H9 (cell line): Measurements from ENCODE around the gene IL10. TPM values are rescaled to one million over a fixed set of nuclear protein-coding genes. Genes with fewer than 3 reads are reported as not detected.

ENCODE experiments used
- DNase-seq: peaks from one replicate; pipeline ENCODE4 v3.0.0-alpha.2; 2017
- H2AFZ ChIP-seq: one replicate; pipeline ENCODE4 v1.6.1; 2013; ENCODE audit warnings: mild to moderate bottlenecking, low read length, control low read depth, moderate library complexity
- H2AK5ac ChIP-seq: 2 replicates; pipeline ENCODE4 v1.6.1; 2013; ENCODE audit warnings: low read length, control low read depth, mixed read lengths; ENCODE audit not compliant: insufficient read length
- H2BK120ac ChIP-seq: one replicate; pipeline ENCODE4 v1.6.1; 2013; ENCODE audit warnings: low read depth, mild to moderate bottlenecking, low read length, control low read depth, inconsistent platforms; ENCODE audit not compliant: poor library complexity, severe bottlenecking
- H2BK12ac ChIP-seq: 2 replicates; pipeline ENCODE4 v1.6.1; 2013; ENCODE audit warnings: low read length, control low read depth, mixed read lengths, low read depth; ENCODE audit not compliant: insufficient read length
- H2BK15ac ChIP-seq: 2 replicates; pipeline ENCODE4 v1.6.1; 2013; ENCODE audit warnings: low read depth, low read length, control low read depth
- H2BK20ac ChIP-seq: one replicate; pipeline ENCODE4 v1.6.1; 2013; ENCODE audit warnings: low read depth, mild to moderate bottlenecking, low read length, control low read depth, inconsistent platforms; ENCODE audit not compliant: poor library complexity, severe bottlenecking
- H2BK5ac ChIP-seq: 2 replicates; pipeline ENCODE4 v1.6.1; 2013; ENCODE audit warnings: low read length, control low read depth, mixed read lengths; ENCODE audit not compliant: insufficient read length
- H3K14ac ChIP-seq: 2 replicates; pipeline ENCODE4 v1.6.1; 2013; ENCODE audit warnings: low read length, control low read depth; ENCODE audit not compliant: insufficient read depth
- H3K18ac ChIP-seq: 2 replicates; pipeline ENCODE4 v1.6.1; 2013; ENCODE audit warnings: low read depth, mild to moderate bottlenecking, mixed read lengths, low read length, control low read depth; ENCODE audit not compliant: insufficient read length
- H3K23ac ChIP-seq: 2 replicates; pipeline ENCODE4 v1.6.1; 2013; ENCODE audit warnings: low read length, control low read depth, mixed read lengths, low read depth; ENCODE audit not compliant: insufficient read length
- H3K23me2 ChIP-seq: 2 replicates; pipeline ENCODE4 v1.6.1; 2013; ENCODE audit warnings: low read depth, mild to moderate bottlenecking, mixed read lengths, low read length, control low read depth; ENCODE audit not compliant: insufficient read length, poor library complexity, severe bottlenecking
- H3K27ac ChIP-seq: 2 replicates; pipeline ENCODE4 v1.5.1; 2013; ENCODE audit warnings: low read length, control low read depth, mixed read lengths, low read depth; ENCODE audit not compliant: insufficient read length
- H3K27me3 ChIP-seq: 2 replicates; pipeline ENCODE4 v1.6.1; 2013; ENCODE audit warnings: low read length, control low read depth, inconsistent platforms; ENCODE audit not compliant: insufficient read depth
- H3K4ac ChIP-seq: 2 replicates; pipeline ENCODE4 v1.6.1; 2013; ENCODE audit warnings: low read depth, mild to moderate bottlenecking, control low read depth, inconsistent platforms, low read length, moderate library complexity
- H3K4me1 ChIP-seq: 2 replicates; pipeline ENCODE4 v1.6.1; 2013; ENCODE audit warnings: low read length, control low read depth, inconsistent platforms; ENCODE audit not compliant: insufficient read depth
- H3K4me2 ChIP-seq: 2 replicates; pipeline ENCODE4 v1.6.1; 2013; ENCODE audit warnings: low read length, control low read depth, mixed read lengths; ENCODE audit not compliant: insufficient read length, insufficient read depth
- H3K56ac ChIP-seq: 2 replicates; pipeline ENCODE4 v1.6.1; 2013; ENCODE audit warnings: low read depth, mild to moderate bottlenecking, mixed read lengths, low read length, control low read depth; ENCODE audit not compliant: insufficient read length
- H3K79me1 ChIP-seq: 2 replicates; pipeline ENCODE4 v1.6.1; 2013; ENCODE audit warnings: low read depth, mild to moderate bottlenecking, moderate library complexity, low read length, control low read depth, inconsistent platforms; ENCODE audit not compliant: insufficient read depth, poor library complexity, severe bottlenecking
- H3K79me2 ChIP-seq: 2 replicates; pipeline ENCODE4 v1.6.1; 2013; ENCODE audit warnings: low read length, control low read depth, inconsistent platforms; ENCODE audit not compliant: insufficient read depth
- H3K9ac ChIP-seq: 2 replicates; pipeline ENCODE4 v1.6.1; 2013; ENCODE audit warnings: low read length, control low read depth, mixed read lengths; ENCODE audit not compliant: insufficient read length; ENCODE audit errors: extremely low read depth
- H3K9me3 ChIP-seq: one replicate; pipeline ENCODE4 v1.6.1; 2013; ENCODE audit warnings: low read depth, low read length, inconsistent platforms; ENCODE audit not compliant: control insufficient read depth
- H3T11ph ChIP-seq: one replicate; pipeline ENCODE4 v1.6.1; 2013; ENCODE audit warnings: mild to moderate bottlenecking, low read length, control low read depth, inconsistent platforms
- H4K20me1 ChIP-seq: one replicate; pipeline ENCODE4 v1.6.1; 2013; ENCODE audit not compliant: control insufficient read depth, insufficient read length, insufficient read depth
- H4K5ac ChIP-seq: 2 replicates; pipeline ENCODE4 v1.6.1; 2013; ENCODE audit warnings: low read depth, mild to moderate bottlenecking, mixed read lengths, low read length, control low read depth; ENCODE audit not compliant: insufficient read length
- H4K8ac ChIP-seq: replicated peaks from 2 replicates; pipeline ENCODE4 v1.6.1; 2013; ENCODE audit warnings: low read length, control low read depth, mixed read lengths, low read depth; ENCODE audit not compliant: insufficient read length
- H4K91ac ChIP-seq: 2 replicates; pipeline ENCODE4 v1.6.1; 2013; ENCODE audit warnings: low read depth, mild to moderate bottlenecking, moderate library complexity, mixed read lengths, low read length, control low read depth; ENCODE audit not compliant: insufficient read length
- H3K27ac Mint-ChIP-seq, 3 experiments: 2 replicates in 2 of 3; 3 replicates in 1 of 3; pipeline ENCODE4 v1.8.0; 2020 to 2021; ENCODE audit warnings: mixed read lengths in 3 of 3, mild to moderate bottlenecking in 1 of 3, moderate library complexity in 1 of 3
- H3K27me3 Mint-ChIP-seq: 2 replicates; pipeline ENCODE4 v1.8.0; 2021; ENCODE audit warnings: low read depth, mild to moderate bottlenecking, moderate library complexity, mixed read lengths
- H3K36me3 Mint-ChIP-seq, 3 experiments: 2 replicates in 2 of 3; 3 replicates in 1 of 3; pipeline ENCODE4 v1.8.0; 2020 to 2021; ENCODE audit warnings: low read depth in 3 of 3, mixed read lengths in 3 of 3; ENCODE audit not compliant: insufficient read depth in 1 of 3
- H3K4me1 Mint-ChIP-seq, 2 experiments: 2 replicates each; pipeline ENCODE4 v1.8.0; 2020; ENCODE audit warnings: mixed read lengths in 2 of 2
- H3K4me3 Mint-ChIP-seq, 2 experiments: 2 replicates in 1 of 2; 3 replicates in 1 of 2; pipeline ENCODE4 v1.8.0; 2020 to 2021; ENCODE audit warnings: mild to moderate bottlenecking in 2 of 2, mixed read lengths in 2 of 2, moderate library complexity in 1 of 2
- H3K9me3 Mint-ChIP-seq, 2 experiments: 2 replicates in 1 of 2; 3 replicates in 1 of 2; pipeline ENCODE4 v1.8.0; 2020; ENCODE audit warnings: mild to moderate bottlenecking in 2 of 2, mixed read lengths in 2 of 2, moderate library complexity in 1 of 2
- CTCF ChIP-seq: fragments of 200-600 bp; sonication (generic); conservative IDR thresholded peaks from 3 replicates; pipeline ENCODE4 v1.8.0; 2021; ENCODE audit warnings: antibody characterized with exemption, mild to moderate bottlenecking
- WGBS: extraction: QIAGEN DNeasy Blood & Tissue Kit; methylation state at CpG from one replicate; pipeline ENCODE4 v1.1.7; 2013; ENCODE audit warnings: missing lambda C conversion rate, low lambda C conversion rate, mixed read lengths; ENCODE audit not compliant: insufficient read length; ENCODE audit errors: extremely low coverage; 5-methylcytosine and 5-hydroxymethylcytosine counted together
- total RNA-seq: library from RNA; stranded (reverse); gene quantifications from 2 replicates; pipeline ENCODE4 v1.2.1, GENCODE V29; 2021

The IL10 gene
- total RNA-seq, 1 experiment from 2014 or later = not detected

GRCh38 chr1:206753141-206753540 is 19.2 kb downstream of the IL10 start:
- Mint-ChIP-seq H3K4me3 (no peak overlapping the region), H3K4me1 (peaks cover 3 to 6% of the 10 kb centered on the region in 2 experiments; a peak in 3 of 4 replicates), H3K27ac (no peak overlapping the region), H3K9me3 (no peaks in the 10 kb centered on the region), H3K36me3 (no peaks in the 10 kb centered on the region), H3K27me3 (peaks cover 15% of the 10 kb centered on the region)
- Histone ChIP-seq H2BK5ac (no peak overlapping the region), H2BK20ac (no peak overlapping the region), H3K4me2 (no peak overlapping the region), H4K20me1 (no peaks in the 10 kb centered on the region), H3K14ac (no peak overlapping the region), H2BK12ac (no peak overlapping the region), H3K79me1 (no peaks in the 10 kb centered on the region), H2AK5ac (no peak overlapping the region), H2BK120ac (no peak overlapping the region), H3K18ac (no peak overlapping the region), H3K27ac (no peak overlapping the region), H3K9ac (no peak overlapping the region), H3K4ac (no peak overlapping the region), H2BK15ac (no peak overlapping the region), H3T11ph (no peak overlapping the region), H4K91ac (no peak overlapping the region), H3K23me2 (no peaks in the 10 kb centered on the region), H3K79me2 (no peaks in the 10 kb centered on the region), H4K8ac (no peak overlapping the region), H3K27me3 (no peaks in the 10 kb centered on the region), H2AFZ (no peak overlapping the region), H4K5ac (no peak overlapping the region), H3K9me3 (no peaks in the 10 kb centered on the region), H3K23ac (no peak overlapping the region), H3K4me1 (no peaks in the 10 kb centered on the region), H3K56ac (no peak overlapping the region)
- no peak for TF ChIP-seq CTCF
- WGBS = no CpG with 5 or more reads among the region's 3 CpGs
- no peak for DNase-seq
